H9 (cell line): ENCODE data around the gene CCDC149. TPM values are rescaled to one million over a fixed set of nuclear protein-coding genes. Genes with fewer than 3 reads are reported as not detected.

Experiments used
- DNase-seq: peaks from one replicate; pipeline ENCODE4 v3.0.0-alpha.2; 2017
- H2AFZ ChIP-seq: one replicate; pipeline ENCODE4 v1.6.1; 2013; ENCODE audit warnings: mild to moderate bottlenecking, low read length, control low read depth, moderate library complexity
- H2AK5ac ChIP-seq: 2 replicates; pipeline ENCODE4 v1.6.1; 2013; ENCODE audit warnings: low read length, control low read depth, mixed read lengths; ENCODE audit not compliant: insufficient read length
- H2BK120ac ChIP-seq: one replicate; pipeline ENCODE4 v1.6.1; 2013; ENCODE audit warnings: low read depth, mild to moderate bottlenecking, low read length, control low read depth, inconsistent platforms; ENCODE audit not compliant: poor library complexity, severe bottlenecking
- H2BK12ac ChIP-seq: 2 replicates; pipeline ENCODE4 v1.6.1; 2013; ENCODE audit warnings: low read length, control low read depth, mixed read lengths, low read depth; ENCODE audit not compliant: insufficient read length
- H2BK15ac ChIP-seq: 2 replicates; pipeline ENCODE4 v1.6.1; 2013; ENCODE audit warnings: low read depth, low read length, control low read depth
- H2BK20ac ChIP-seq: one replicate; pipeline ENCODE4 v1.6.1; 2013; ENCODE audit warnings: low read depth, mild to moderate bottlenecking, low read length, control low read depth, inconsistent platforms; ENCODE audit not compliant: poor library complexity, severe bottlenecking
- H2BK5ac ChIP-seq: 2 replicates; pipeline ENCODE4 v1.6.1; 2013; ENCODE audit warnings: low read length, control low read depth, mixed read lengths; ENCODE audit not compliant: insufficient read length
- H3K14ac ChIP-seq: 2 replicates; pipeline ENCODE4 v1.6.1; 2013; ENCODE audit warnings: low read length, control low read depth; ENCODE audit not compliant: insufficient read depth
- H3K18ac ChIP-seq: 2 replicates; pipeline ENCODE4 v1.6.1; 2013; ENCODE audit warnings: low read depth, mild to moderate bottlenecking, mixed read lengths, low read length, control low read depth; ENCODE audit not compliant: insufficient read length
- H3K23ac ChIP-seq: 2 replicates; pipeline ENCODE4 v1.6.1; 2013; ENCODE audit warnings: low read length, control low read depth, mixed read lengths, low read depth; ENCODE audit not compliant: insufficient read length
- H3K23me2 ChIP-seq: 2 replicates; pipeline ENCODE4 v1.6.1; 2013; ENCODE audit warnings: low read depth, mild to moderate bottlenecking, mixed read lengths, low read length, control low read depth; ENCODE audit not compliant: insufficient read length, poor library complexity, severe bottlenecking
- H3K27ac ChIP-seq: 2 replicates; pipeline ENCODE4 v1.5.1; 2013; ENCODE audit warnings: low read length, control low read depth, mixed read lengths, low read depth; ENCODE audit not compliant: insufficient read length
- H3K27me3 ChIP-seq: 2 replicates; pipeline ENCODE4 v1.6.1; 2013; ENCODE audit warnings: low read length, control low read depth, inconsistent platforms; ENCODE audit not compliant: insufficient read depth
- H3K4ac ChIP-seq: 2 replicates; pipeline ENCODE4 v1.6.1; 2013; ENCODE audit warnings: low read depth, mild to moderate bottlenecking, control low read depth, inconsistent platforms, low read length, moderate library complexity
- H3K4me1 ChIP-seq: 2 replicates; pipeline ENCODE4 v1.6.1; 2013; ENCODE audit warnings: low read length, control low read depth, inconsistent platforms; ENCODE audit not compliant: insufficient read depth
- H3K4me2 ChIP-seq: 2 replicates; pipeline ENCODE4 v1.6.1; 2013; ENCODE audit warnings: low read length, control low read depth, mixed read lengths; ENCODE audit not compliant: insufficient read length, insufficient read depth
- H3K56ac ChIP-seq: 2 replicates; pipeline ENCODE4 v1.6.1; 2013; ENCODE audit warnings: low read depth, mild to moderate bottlenecking, mixed read lengths, low read length, control low read depth; ENCODE audit not compliant: insufficient read length
- H3K79me1 ChIP-seq: 2 replicates; pipeline ENCODE4 v1.6.1; 2013; ENCODE audit warnings: low read depth, mild to moderate bottlenecking, moderate library complexity, low read length, control low read depth, inconsistent platforms; ENCODE audit not compliant: insufficient read depth, poor library complexity, severe bottlenecking
- H3K79me2 ChIP-seq: 2 replicates; pipeline ENCODE4 v1.6.1; 2013; ENCODE audit warnings: low read length, control low read depth, inconsistent platforms; ENCODE audit not compliant: insufficient read depth
- H3K9ac ChIP-seq: 2 replicates; pipeline ENCODE4 v1.6.1; 2013; ENCODE audit warnings: low read length, control low read depth, mixed read lengths; ENCODE audit not compliant: insufficient read length; ENCODE audit errors: extremely low read depth
- H3K9me3 ChIP-seq: one replicate; pipeline ENCODE4 v1.6.1; 2013; ENCODE audit warnings: low read depth, low read length, inconsistent platforms; ENCODE audit not compliant: control insufficient read depth
- H3T11ph ChIP-seq: one replicate; pipeline ENCODE4 v1.6.1; 2013; ENCODE audit warnings: mild to moderate bottlenecking, low read length, control low read depth, inconsistent platforms
- H4K20me1 ChIP-seq: one replicate; pipeline ENCODE4 v1.6.1; 2013; ENCODE audit not compliant: control insufficient read depth, insufficient read length, insufficient read depth
- H4K5ac ChIP-seq: 2 replicates; pipeline ENCODE4 v1.6.1; 2013; ENCODE audit warnings: low read depth, mild to moderate bottlenecking, mixed read lengths, low read length, control low read depth; ENCODE audit not compliant: insufficient read length
- H4K8ac ChIP-seq: replicated peaks from 2 replicates; pipeline ENCODE4 v1.6.1; 2013; ENCODE audit warnings: low read length, control low read depth, mixed read lengths, low read depth; ENCODE audit not compliant: insufficient read length
- H4K91ac ChIP-seq: 2 replicates; pipeline ENCODE4 v1.6.1; 2013; ENCODE audit warnings: low read depth, mild to moderate bottlenecking, moderate library complexity, mixed read lengths, low read length, control low read depth; ENCODE audit not compliant: insufficient read length
- H3K27ac Mint-ChIP-seq, 3 experiments: 2 replicates in 2 of 3; 3 replicates in 1 of 3; pipeline ENCODE4 v1.8.0; 2020 to 2021; ENCODE audit warnings: mixed read lengths in 3 of 3, mild to moderate bottlenecking in 1 of 3, moderate library complexity in 1 of 3
- H3K27me3 Mint-ChIP-seq: 2 replicates; pipeline ENCODE4 v1.8.0; 2021; ENCODE audit warnings: low read depth, mild to moderate bottlenecking, moderate library complexity, mixed read lengths
- H3K36me3 Mint-ChIP-seq, 3 experiments: 2 replicates in 2 of 3; 3 replicates in 1 of 3; pipeline ENCODE4 v1.8.0; 2020 to 2021; ENCODE audit warnings: low read depth in 3 of 3, mixed read lengths in 3 of 3; ENCODE audit not compliant: insufficient read depth in 1 of 3
- H3K4me1 Mint-ChIP-seq, 2 experiments: 2 replicates each; pipeline ENCODE4 v1.8.0; 2020; ENCODE audit warnings: mixed read lengths in 2 of 2
- H3K4me3 Mint-ChIP-seq, 2 experiments: 2 replicates in 1 of 2; 3 replicates in 1 of 2; pipeline ENCODE4 v1.8.0; 2020 to 2021; ENCODE audit warnings: mild to moderate bottlenecking in 2 of 2, mixed read lengths in 2 of 2, moderate library complexity in 1 of 2
- H3K9me3 Mint-ChIP-seq, 2 experiments: 2 replicates in 1 of 2; 3 replicates in 1 of 2; pipeline ENCODE4 v1.8.0; 2020; ENCODE audit warnings: mild to moderate bottlenecking in 2 of 2, mixed read lengths in 2 of 2, moderate library complexity in 1 of 2
- CTCF ChIP-seq: fragments of 200-600 bp; sonication (generic); conservative IDR thresholded peaks from 3 replicates; pipeline ENCODE4 v1.8.0; 2021; ENCODE audit warnings: antibody characterized with exemption, mild to moderate bottlenecking
- WGBS: extraction: QIAGEN DNeasy Blood & Tissue Kit; methylation state at CpG from one replicate; pipeline ENCODE4 v1.1.7; 2013; ENCODE audit warnings: missing lambda C conversion rate, low lambda C conversion rate, mixed read lengths; ENCODE audit not compliant: insufficient read length; ENCODE audit errors: extremely low coverage; 5-methylcytosine and 5-hydroxymethylcytosine counted together
- total RNA-seq: library from RNA; stranded (reverse); gene quantifications from 2 replicates; pipeline ENCODE4 v1.2.1, GENCODE V29; 2021

CCDC149 gene
- total RNA-seq, 1 experiment from 2014 or later: 4.5 TPM

- WGBS: no CpG with 5 or more reads among the region's 2 CpGs
These were observed 20.1 kb downstream of the CCDC149 start for GRCh38 chr4:24892778-24893177.

More at GRCh38 chr4:24892778-24893177, 20.1 kb downstream of the CCDC149 start:
- Histone ChIP-seq H2AK5ac (no peak overlapping the region), H2BK20ac (no peak overlapping the region), H3K27ac (no peak overlapping the region), H3K4me2 (no peak overlapping the region), H3K27me3 (no peaks in the 10 kb centered on the region), H3K9ac (no peak overlapping the region), H3K23me2 (no peaks in the 10 kb centered on the region), H2BK120ac (no peak overlapping the region), H4K91ac (no peak overlapping the region), H3K79me2 (no peaks in the 10 kb centered on the region), H3K4ac (no peak overlapping the region), H2BK15ac (no peak overlapping the region), H2AFZ (no peak overlapping the region), H4K20me1 (no peaks in the 10 kb centered on the region), H3K9me3 (no peaks in the 10 kb centered on the region), H4K5ac (no peak overlapping the region), H3K14ac (no peak overlapping the region), H2BK12ac (no peak overlapping the region), H3K56ac (no peak overlapping the region), H3K4me1 (peaks cover 3% of the 10 kb centered on the region; the same call in 1 of the 2 replicates), H2BK5ac (no peak overlapping the region), H4K8ac (no peak overlapping the region), H3K18ac (no peak overlapping the region), H3K79me1 (no peaks in the 10 kb centered on the region), H3T11ph (no peak overlapping the region), H3K23ac (no peak overlapping the region)
- Mint-ChIP-seq H3K36me3 (no peaks in the 10 kb centered on the region; a peak in 1 of 7 replicates), H3K27ac (no peak overlapping the region), H3K4me3 (no peak overlapping the region), H3K27me3 (no peaks in the 10 kb centered on the region), H3K4me1 (peaks cover 13 to 23% of the 10 kb centered on the region in 2 experiments; a peak in 3 of 4 replicates), H3K9me3 (no peaks in the 10 kb centered on the region)
- DNase-seq: no peak
- TF ChIP-seq CTCF: no peak
